H9 (cell line): ENCODE results near the gene LEMD3. TPM values are rescaled to one million over a fixed set of nuclear protein-coding genes. Genes with fewer than 3 reads are reported as not detected.

Source experiments
- DNase-seq: peaks from one replicate; pipeline ENCODE4 v3.0.0-alpha.2; 2017
- H2AFZ ChIP-seq: one replicate; pipeline ENCODE4 v1.6.1; 2013; ENCODE audit warnings: mild to moderate bottlenecking, low read length, control low read depth, moderate library complexity
- H2AK5ac ChIP-seq: 2 replicates; pipeline ENCODE4 v1.6.1; 2013; ENCODE audit warnings: low read length, control low read depth, mixed read lengths; ENCODE audit not compliant: insufficient read length
- H2BK120ac ChIP-seq: one replicate; pipeline ENCODE4 v1.6.1; 2013; ENCODE audit warnings: low read depth, mild to moderate bottlenecking, low read length, control low read depth, inconsistent platforms; ENCODE audit not compliant: poor library complexity, severe bottlenecking
- H2BK12ac ChIP-seq: 2 replicates; pipeline ENCODE4 v1.6.1; 2013; ENCODE audit warnings: low read length, control low read depth, mixed read lengths, low read depth; ENCODE audit not compliant: insufficient read length
- H2BK15ac ChIP-seq: 2 replicates; pipeline ENCODE4 v1.6.1; 2013; ENCODE audit warnings: low read depth, low read length, control low read depth
- H2BK20ac ChIP-seq: one replicate; pipeline ENCODE4 v1.6.1; 2013; ENCODE audit warnings: low read depth, mild to moderate bottlenecking, low read length, control low read depth, inconsistent platforms; ENCODE audit not compliant: poor library complexity, severe bottlenecking
- H2BK5ac ChIP-seq: 2 replicates; pipeline ENCODE4 v1.6.1; 2013; ENCODE audit warnings: low read length, control low read depth, mixed read lengths; ENCODE audit not compliant: insufficient read length
- H3K14ac ChIP-seq: 2 replicates; pipeline ENCODE4 v1.6.1; 2013; ENCODE audit warnings: low read length, control low read depth; ENCODE audit not compliant: insufficient read depth
- H3K18ac ChIP-seq: 2 replicates; pipeline ENCODE4 v1.6.1; 2013; ENCODE audit warnings: low read depth, mild to moderate bottlenecking, mixed read lengths, low read length, control low read depth; ENCODE audit not compliant: insufficient read length
- H3K23ac ChIP-seq: 2 replicates; pipeline ENCODE4 v1.6.1; 2013; ENCODE audit warnings: low read length, control low read depth, mixed read lengths, low read depth; ENCODE audit not compliant: insufficient read length
- H3K23me2 ChIP-seq: 2 replicates; pipeline ENCODE4 v1.6.1; 2013; ENCODE audit warnings: low read depth, mild to moderate bottlenecking, mixed read lengths, low read length, control low read depth; ENCODE audit not compliant: insufficient read length, poor library complexity, severe bottlenecking
- H3K27ac ChIP-seq: 2 replicates; pipeline ENCODE4 v1.5.1; 2013; ENCODE audit warnings: low read length, control low read depth, mixed read lengths, low read depth; ENCODE audit not compliant: insufficient read length
- H3K27me3 ChIP-seq: 2 replicates; pipeline ENCODE4 v1.6.1; 2013; ENCODE audit warnings: low read length, control low read depth, inconsistent platforms; ENCODE audit not compliant: insufficient read depth
- H3K4ac ChIP-seq: 2 replicates; pipeline ENCODE4 v1.6.1; 2013; ENCODE audit warnings: low read depth, mild to moderate bottlenecking, control low read depth, inconsistent platforms, low read length, moderate library complexity
- H3K4me1 ChIP-seq: 2 replicates; pipeline ENCODE4 v1.6.1; 2013; ENCODE audit warnings: low read length, control low read depth, inconsistent platforms; ENCODE audit not compliant: insufficient read depth
- H3K4me2 ChIP-seq: 2 replicates; pipeline ENCODE4 v1.6.1; 2013; ENCODE audit warnings: low read length, control low read depth, mixed read lengths; ENCODE audit not compliant: insufficient read length, insufficient read depth
- H3K56ac ChIP-seq: 2 replicates; pipeline ENCODE4 v1.6.1; 2013; ENCODE audit warnings: low read depth, mild to moderate bottlenecking, mixed read lengths, low read length, control low read depth; ENCODE audit not compliant: insufficient read length
- H3K79me1 ChIP-seq: 2 replicates; pipeline ENCODE4 v1.6.1; 2013; ENCODE audit warnings: low read depth, mild to moderate bottlenecking, moderate library complexity, low read length, control low read depth, inconsistent platforms; ENCODE audit not compliant: insufficient read depth, poor library complexity, severe bottlenecking
- H3K79me2 ChIP-seq: 2 replicates; pipeline ENCODE4 v1.6.1; 2013; ENCODE audit warnings: low read length, control low read depth, inconsistent platforms; ENCODE audit not compliant: insufficient read depth
- H3K9ac ChIP-seq: 2 replicates; pipeline ENCODE4 v1.6.1; 2013; ENCODE audit warnings: low read length, control low read depth, mixed read lengths; ENCODE audit not compliant: insufficient read length; ENCODE audit errors: extremely low read depth
- H3K9me3 ChIP-seq: one replicate; pipeline ENCODE4 v1.6.1; 2013; ENCODE audit warnings: low read depth, low read length, inconsistent platforms; ENCODE audit not compliant: control insufficient read depth
- H3T11ph ChIP-seq: one replicate; pipeline ENCODE4 v1.6.1; 2013; ENCODE audit warnings: mild to moderate bottlenecking, low read length, control low read depth, inconsistent platforms
- H4K20me1 ChIP-seq: one replicate; pipeline ENCODE4 v1.6.1; 2013; ENCODE audit not compliant: control insufficient read depth, insufficient read length, insufficient read depth
- H4K5ac ChIP-seq: 2 replicates; pipeline ENCODE4 v1.6.1; 2013; ENCODE audit warnings: low read depth, mild to moderate bottlenecking, mixed read lengths, low read length, control low read depth; ENCODE audit not compliant: insufficient read length
- H4K8ac ChIP-seq: replicated peaks from 2 replicates; pipeline ENCODE4 v1.6.1; 2013; ENCODE audit warnings: low read length, control low read depth, mixed read lengths, low read depth; ENCODE audit not compliant: insufficient read length
- H4K91ac ChIP-seq: 2 replicates; pipeline ENCODE4 v1.6.1; 2013; ENCODE audit warnings: low read depth, mild to moderate bottlenecking, moderate library complexity, mixed read lengths, low read length, control low read depth; ENCODE audit not compliant: insufficient read length
- H3K27ac Mint-ChIP-seq, 3 experiments: 2 replicates in 2 of 3; 3 replicates in 1 of 3; pipeline ENCODE4 v1.8.0; 2020 to 2021; ENCODE audit warnings: mixed read lengths in 3 of 3, mild to moderate bottlenecking in 1 of 3, moderate library complexity in 1 of 3
- H3K27me3 Mint-ChIP-seq: 2 replicates; pipeline ENCODE4 v1.8.0; 2021; ENCODE audit warnings: low read depth, mild to moderate bottlenecking, moderate library complexity, mixed read lengths
- H3K36me3 Mint-ChIP-seq, 3 experiments: 2 replicates in 2 of 3; 3 replicates in 1 of 3; pipeline ENCODE4 v1.8.0; 2020 to 2021; ENCODE audit warnings: low read depth in 3 of 3, mixed read lengths in 3 of 3; ENCODE audit not compliant: insufficient read depth in 1 of 3
- H3K4me1 Mint-ChIP-seq, 2 experiments: 2 replicates each; pipeline ENCODE4 v1.8.0; 2020; ENCODE audit warnings: mixed read lengths in 2 of 2
- H3K4me3 Mint-ChIP-seq, 2 experiments: 2 replicates in 1 of 2; 3 replicates in 1 of 2; pipeline ENCODE4 v1.8.0; 2020 to 2021; ENCODE audit warnings: mild to moderate bottlenecking in 2 of 2, mixed read lengths in 2 of 2, moderate library complexity in 1 of 2
- H3K9me3 Mint-ChIP-seq, 2 experiments: 2 replicates in 1 of 2; 3 replicates in 1 of 2; pipeline ENCODE4 v1.8.0; 2020; ENCODE audit warnings: mild to moderate bottlenecking in 2 of 2, mixed read lengths in 2 of 2, moderate library complexity in 1 of 2
- WGBS: extraction: QIAGEN DNeasy Blood & Tissue Kit; methylation state at CpG from one replicate; pipeline ENCODE4 v1.1.7; 2013; ENCODE audit warnings: missing lambda C conversion rate, low lambda C conversion rate, mixed read lengths; ENCODE audit not compliant: insufficient read length; ENCODE audit errors: extremely low coverage; 5-methylcytosine and 5-hydroxymethylcytosine counted together
- total RNA-seq: library from RNA; stranded (reverse); gene quantifications from 2 replicates; pipeline ENCODE4 v1.2.1, GENCODE V29; 2021
- TF ChIP-seq, protein P1 (sequence below): fragments of 200-600 bp; sonication (generic); conservative IDR thresholded peaks from 3 replicates; pipeline ENCODE4 v1.8.0; 2021; ENCODE audit warnings: antibody characterized with exemption, mild to moderate bottlenecking

LEMD3 gene
- total RNA-seq, 1 experiment from 2014 or later = 38.1 TPM

DNA sequence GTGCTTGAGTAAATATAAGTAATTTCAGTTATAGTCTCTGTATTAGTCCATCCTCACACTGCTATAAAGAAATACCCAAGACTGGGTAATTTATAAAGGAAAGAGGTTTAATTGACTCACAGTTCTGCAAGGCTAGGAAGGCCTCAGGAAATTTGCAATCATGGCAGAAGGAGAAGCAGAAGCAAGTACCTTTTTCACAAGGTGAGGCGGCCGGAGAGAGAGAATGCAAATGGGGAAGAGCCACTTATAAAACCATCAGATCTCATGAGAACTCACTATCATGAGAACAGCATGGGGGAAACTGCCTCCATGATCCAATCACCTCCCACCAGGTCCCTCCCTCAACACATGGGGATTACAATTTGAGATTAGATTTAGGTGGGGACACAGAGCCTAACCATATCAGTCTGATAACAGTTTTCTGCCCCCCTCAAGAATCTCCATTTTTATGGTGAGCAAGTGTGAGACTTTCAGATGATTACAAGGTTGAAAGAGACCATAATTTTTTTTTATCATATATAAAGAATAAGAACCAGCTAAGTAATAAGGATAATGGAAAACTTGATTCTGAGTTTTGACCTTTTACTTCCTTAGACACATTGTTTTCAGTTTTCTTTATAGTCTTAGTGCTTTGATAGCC lies 35.6 kb downstream of the LEMD3 start:
- H2BK12ac ChIP-seq = no peak overlapping the region
- TF ChIP-seq, protein P1, sequence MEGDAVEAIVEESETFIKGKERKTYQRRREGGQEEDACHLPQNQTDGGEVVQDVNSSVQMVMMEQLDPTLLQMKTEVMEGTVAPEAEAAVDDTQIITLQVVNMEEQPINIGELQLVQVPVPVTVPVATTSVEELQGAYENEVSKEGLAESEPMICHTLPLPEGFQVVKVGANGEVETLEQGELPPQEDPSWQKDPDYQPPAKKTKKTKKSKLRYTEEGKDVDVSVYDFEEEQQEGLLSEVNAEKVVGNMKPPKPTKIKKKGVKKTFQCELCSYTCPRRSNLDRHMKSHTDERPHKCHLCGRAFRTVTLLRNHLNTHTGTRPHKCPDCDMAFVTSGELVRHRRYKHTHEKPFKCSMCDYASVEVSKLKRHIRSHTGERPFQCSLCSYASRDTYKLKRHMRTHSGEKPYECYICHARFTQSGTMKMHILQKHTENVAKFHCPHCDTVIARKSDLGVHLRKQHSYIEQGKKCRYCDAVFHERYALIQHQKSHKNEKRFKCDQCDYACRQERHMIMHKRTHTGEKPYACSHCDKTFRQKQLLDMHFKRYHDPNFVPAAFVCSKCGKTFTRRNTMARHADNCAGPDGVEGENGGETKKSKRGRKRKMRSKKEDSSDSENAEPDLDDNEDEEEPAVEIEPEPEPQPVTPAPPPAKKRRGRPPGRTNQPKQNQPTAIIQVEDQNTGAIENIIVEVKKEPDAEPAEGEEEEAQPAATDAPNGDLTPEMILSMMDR = no peak
- H3K18ac ChIP-seq = no peak overlapping the region
- H3K4me1 Mint-ChIP-seq = peaks cover 17 to 24% of the 10 kb centered on the region in 2 experiments
- H3K4me1 ChIP-seq = no peaks in the 10 kb centered on the region; the same call in 1 of the 2 replicates
- H3K27me3 ChIP-seq = no peaks in the 10 kb centered on the region
- H3K27ac ChIP-seq = no peak overlapping the region
- H3K9ac ChIP-seq = no peak overlapping the region
- no peaks in the 10 kb centered on the region for H3K9me3 ChIP-seq
- no peak for DNase-seq
- WGBS = no CpG with 5 or more reads among the region's 2 CpGs
- no peak overlapping the region for H2BK5ac ChIP-seq
- H4K91ac ChIP-seq = no peak overlapping the region
- no peak overlapping the region for H3K4ac ChIP-seq
- no peak overlapping the region for H2AK5ac ChIP-seq
- no peaks in the 10 kb centered on the region for H3K23me2 ChIP-seq
- H3T11ph ChIP-seq = no peak overlapping the region
- no peak overlapping the region for H2BK20ac ChIP-seq
- no peaks in the 10 kb centered on the region for H4K20me1 ChIP-seq
- no peak overlapping the region for H2AFZ ChIP-seq
- H2BK120ac ChIP-seq = no peak overlapping the region
- no peaks in the 10 kb centered on the region for H3K27me3 Mint-ChIP-seq
- H4K5ac ChIP-seq = no peak overlapping the region
- H3K4me2 ChIP-seq = no peak overlapping the region
- peak overlapping the region in 1 of 3 experiments; percentile 55; a peak in 1 of 7 replicates for H3K27ac Mint-ChIP-seq
- peaks cover 9% of the 10 kb centered on the region for H3K79me1 ChIP-seq
- no peak overlapping the region for H3K23ac ChIP-seq
- no peaks in the 10 kb centered on the region for H3K36me3 Mint-ChIP-seq
- H4K8ac ChIP-seq = no peak overlapping the region
- no peak overlapping the region for H3K14ac ChIP-seq
- H3K9me3 Mint-ChIP-seq = no peaks in the 10 kb centered on the region
- no peak overlapping the region for H3K4me3 Mint-ChIP-seq
- no peak overlapping the region for H3K56ac ChIP-seq
- no peak overlapping the region for H2BK15ac ChIP-seq
- H3K79me2 ChIP-seq = peaks cover 4% of the 10 kb centered on the region; the same call in 1 of the 2 replicates
